HUDEP-2 (cell line): ENCODE data around the gene ING1.
"Not testable (repeated sequence)": the region's sequence is repeated elsewhere in the genome, so short reads cannot be mapped to it uniquely, and the experiment has no call there.

ENCODE experiments used
- DNase-seq, 76 experiments: peaks; one replicate each; lab custom pipeline; 2025; ENCODE audit not compliant: unreplicated experiment in 76 of 76; lab: John Stamatoyannopoulos, UW

The ING1 gene, protein sequence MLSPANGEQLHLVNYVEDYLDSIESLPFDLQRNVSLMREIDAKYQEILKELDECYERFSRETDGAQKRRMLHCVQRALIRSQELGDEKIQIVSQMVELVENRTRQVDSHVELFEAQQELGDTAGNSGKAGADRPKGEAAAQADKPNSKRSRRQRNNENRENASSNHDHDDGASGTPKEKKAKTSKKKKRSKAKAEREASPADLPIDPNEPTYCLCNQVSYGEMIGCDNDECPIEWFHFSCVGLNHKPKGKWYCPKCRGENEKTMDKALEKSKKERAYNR

DNA sequence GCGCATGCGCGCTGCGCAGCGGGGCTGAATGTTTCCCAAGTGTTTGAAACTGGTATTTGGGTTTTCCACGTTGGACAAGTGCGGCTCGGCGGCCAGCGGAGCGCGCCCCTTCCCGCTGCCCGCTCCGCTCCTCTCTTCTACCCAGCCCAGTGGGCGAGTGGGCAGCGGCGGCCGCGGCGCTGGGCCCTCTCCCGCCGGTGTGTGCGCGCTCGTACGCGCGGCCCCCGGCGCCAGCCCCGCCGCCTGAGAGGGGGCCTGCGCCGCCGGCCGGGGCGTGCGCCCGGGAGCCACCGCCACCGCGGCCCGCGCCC is at the start of gene ING1:
Gene ING1 (plus strand): TSS at position 59 of the 311 bp plus-strand sequence. CDS start 450 bp downstream, outside the sequence.
- DNase-seq: no peak

DNA sequence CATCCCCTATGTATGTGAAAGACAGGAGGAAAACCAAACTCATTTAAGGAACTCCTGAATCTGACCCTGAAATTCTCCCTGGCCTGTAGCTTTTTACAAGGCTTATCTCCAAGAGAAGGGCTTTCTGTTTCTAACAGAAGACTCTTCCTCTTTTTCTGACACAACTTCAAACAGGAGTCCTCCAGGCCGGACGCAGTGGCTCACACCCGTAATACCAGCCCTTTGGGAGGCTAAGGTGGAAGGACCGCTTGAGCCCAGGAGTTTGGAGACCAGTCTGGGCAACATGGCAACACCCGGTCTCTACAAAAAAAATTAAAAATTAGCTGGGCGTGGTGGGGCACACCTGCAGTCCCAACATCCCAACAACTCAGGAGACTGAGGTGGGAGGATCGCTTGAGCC is 49.5 kb upstream of the ING1 start:
- no peak for DNase-seq

DNA sequence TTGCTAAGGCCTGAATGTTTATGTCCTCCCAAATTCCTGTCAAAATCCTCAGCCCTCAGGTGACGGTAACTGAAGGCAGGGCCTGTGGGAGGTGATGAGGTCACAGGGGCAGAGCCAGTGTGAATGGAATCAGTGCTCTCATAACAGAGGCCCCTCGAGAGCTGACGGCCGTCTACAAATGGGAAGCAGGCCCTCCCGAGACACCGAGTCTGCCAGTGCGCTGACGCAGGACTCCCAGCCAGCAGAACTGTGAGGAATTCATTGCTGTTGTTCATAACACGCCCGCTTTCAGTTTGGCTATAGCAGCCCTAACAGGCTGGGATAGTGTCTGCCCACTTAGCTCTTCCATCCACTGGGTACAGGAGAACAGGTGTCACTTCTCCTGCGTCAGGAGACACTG is 48.8 kb upstream of the ING1 start:
- DNase-seq: no peak

GRCh38 chr13:110665491-110666254 is 47.8 kb upstream of the ING1 start:
- DNase-seq: no peak

- DNase-seq: no peak
Measured at GRCh38 chr13:110666255-110666533, 47.3 kb upstream of the ING1 start.

DNA sequence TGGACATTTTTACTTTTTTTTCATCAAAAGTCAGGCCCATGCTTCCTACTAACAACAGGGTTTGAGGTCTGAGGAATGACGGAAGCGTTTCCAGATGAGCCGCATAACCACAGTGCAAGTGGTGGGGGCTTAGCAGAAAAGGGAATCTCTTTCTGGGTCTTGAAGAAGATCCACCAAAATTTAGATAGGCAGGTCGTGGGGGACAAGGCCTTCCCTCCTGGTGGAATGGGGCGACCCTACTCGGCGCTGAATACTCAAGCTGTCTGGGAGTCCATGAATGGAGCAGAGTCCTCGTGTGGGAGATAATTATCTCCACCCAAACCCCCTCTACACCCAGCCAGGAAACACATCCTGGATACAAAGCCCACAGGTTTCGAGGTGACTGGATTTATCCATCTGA is 44.5 kb upstream of the ING1 start:
- DNase-seq: no peak

DNA sequence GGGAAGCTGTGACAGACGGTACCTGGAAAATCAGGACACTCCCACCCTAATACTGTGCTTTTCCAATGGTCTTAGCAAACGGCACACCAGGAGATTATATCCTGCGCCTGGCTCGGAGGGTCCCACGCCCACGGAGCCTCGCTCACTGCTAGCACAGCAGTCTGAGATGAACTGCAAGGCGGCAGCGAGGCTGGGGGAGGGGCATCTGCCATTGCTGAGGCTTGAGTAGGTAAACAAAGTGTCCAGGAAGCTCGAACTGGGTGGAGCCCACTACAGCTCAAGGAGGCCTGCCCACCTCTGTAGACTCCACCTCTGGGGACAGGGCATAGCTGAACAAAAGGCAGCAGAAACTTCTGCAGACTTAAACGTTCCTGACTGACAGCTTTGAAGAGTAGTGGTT is 43.7 kb upstream of the ING1 start:
- DNase-seq: not testable (repeated sequence)

- DNase-seq: no peak
Measured at GRCh38 chr13:110676595-110677587, 36.6 kb upstream of the ING1 start.

DNA sequence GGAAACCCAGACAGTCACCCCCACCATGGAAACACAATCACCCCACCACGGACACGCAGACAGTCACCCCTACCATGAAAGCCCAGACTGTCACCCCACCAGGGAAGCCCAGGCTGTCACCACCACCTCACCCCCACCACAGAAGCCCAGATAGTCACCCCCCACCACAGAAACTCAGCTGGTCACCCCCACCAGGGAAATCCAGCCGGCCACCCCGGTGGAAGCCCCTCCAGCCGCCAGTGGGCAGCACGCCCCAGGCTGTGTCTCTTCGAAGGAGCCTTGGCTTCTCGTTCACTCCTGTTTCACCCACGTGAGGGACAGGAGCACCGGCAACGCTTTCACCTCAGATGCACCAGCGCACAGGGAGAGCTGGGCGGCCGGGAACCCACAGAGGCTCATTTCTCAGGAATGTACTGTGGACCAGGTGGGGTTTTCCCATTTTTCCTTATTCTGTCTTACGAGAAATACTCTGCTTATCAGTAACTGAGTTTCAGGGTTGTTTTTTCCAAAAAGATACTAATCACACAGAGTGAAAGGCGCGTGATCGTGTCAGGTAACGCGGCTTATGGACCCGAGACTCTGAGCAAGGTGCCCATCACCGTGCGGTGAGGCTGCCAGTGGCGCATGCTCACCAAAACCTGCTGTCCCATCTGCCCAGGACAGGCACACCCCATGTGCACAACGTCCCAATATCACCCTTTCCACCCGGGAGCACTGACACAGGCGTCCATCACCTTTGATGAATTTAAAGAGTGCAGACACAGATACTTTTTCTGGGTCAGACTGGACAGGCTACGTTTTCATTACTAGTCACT is 35.6 kb upstream of the ING1 start:
- no peak for DNase-seq

- peak in 9 of 76 experiments; percentile 3 to 20 (median 7) for DNase-seq
Measured at GRCh38 chr13:110680852-110681251, 32.6 kb upstream of the ING1 start.

DNA sequence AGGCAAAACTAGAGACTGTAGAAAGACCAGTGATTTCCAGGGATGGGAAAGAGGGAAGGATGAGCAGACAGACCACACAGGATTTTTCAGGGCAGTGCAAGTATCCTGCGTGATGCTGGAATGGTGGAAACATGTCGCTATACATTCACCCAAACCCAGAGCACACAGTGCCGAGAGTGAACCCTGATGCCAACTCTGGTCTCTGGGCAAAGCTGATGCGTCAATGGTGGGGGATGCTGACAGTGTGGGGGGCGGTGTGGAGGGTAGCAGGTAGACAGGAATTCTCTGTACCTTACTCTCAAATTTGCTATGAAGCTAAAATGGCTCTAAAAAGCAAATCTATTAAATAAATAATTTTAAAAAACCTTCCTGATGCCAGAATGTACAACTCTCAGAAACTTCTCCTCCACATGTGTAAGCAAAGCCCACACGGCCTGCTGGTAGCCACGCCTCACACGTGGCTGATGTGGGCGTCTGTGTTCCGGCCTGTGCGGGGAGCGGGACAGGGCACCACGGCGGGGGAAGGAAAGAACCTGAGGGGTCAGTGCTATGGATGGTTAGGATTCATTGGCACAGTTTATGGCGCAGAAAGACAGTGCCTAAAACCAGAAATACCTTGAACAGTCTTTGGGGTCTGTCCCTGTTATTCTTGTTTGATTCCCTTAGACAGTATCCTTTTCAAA is 31.5 kb upstream of the ING1 start:
- no peak for DNase-seq

GRCh38 chr13:110682746-110683145 is 30.8 kb upstream of the ING1 start:
- DNase-seq: no peak

- DNase-seq: peak in 3 of 76 experiments; percentile 2 to 11 (median 9)
Measured at GRCh38 chr13:110683203-110683883, 30.2 kb upstream of the ING1 start.

GRCh38 chr13:110683921-110684320 is 29.6 kb upstream of the ING1 start:
- no peak for DNase-seq

GRCh38 chr13:110684388-110685056 is 29.0 kb upstream of the ING1 start:
- DNase-seq: no peak

GRCh38 chr13:110685305-110686020 is 28.0 kb upstream of the ING1 start:
- no peak for DNase-seq

DNA sequence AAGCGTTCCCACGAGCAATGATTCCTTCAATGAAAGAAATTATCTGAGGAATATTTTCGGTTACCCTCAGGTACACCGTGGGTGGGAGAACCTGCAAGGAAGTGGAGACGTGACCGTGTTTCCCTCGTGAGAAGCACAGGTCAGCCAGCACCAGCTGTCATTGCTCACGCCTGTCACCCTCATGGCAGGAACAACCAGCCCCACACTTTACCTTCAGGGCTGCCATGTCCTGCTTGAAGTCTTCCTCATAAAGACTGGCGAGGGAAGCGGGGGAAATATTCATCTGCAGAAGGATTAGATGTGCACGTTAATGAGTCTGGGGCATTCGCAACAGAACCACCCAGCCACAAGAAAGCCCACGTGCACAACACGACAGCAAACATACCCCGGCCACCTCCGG is 25.8 kb upstream of the ING1 start:
- no peak for DNase-seq

GRCh38 chr13:110689041-110689440 is 24.5 kb upstream of the ING1 start:
- DNase-seq: no peak
